T-cell (primary cell): ENCODE data around the gene SEL1L3. TPM values are rescaled to one million over a fixed set of nuclear protein-coding genes. Genes with fewer than 3 reads are reported as not detected.

Experiments used
- ATAC-seq, 4 experiments: fragments of 200-7000 bp in 3 of 4; fragments of 150-1000 bp in 1 of 4; cut with Tn5 transposase; replicated peaks in 1 of 4; 1 replicate in 3 of 4; 2 replicates in 1 of 4; pipeline ENCODE4 v1.10.0; 2021; ENCODE audit warnings: moderate library complexity in 3 of 4, mild to moderate bottlenecking in 2 of 4, moderate number of reproducible peaks in 1 of 4
- CTCF ChIA-PET, 2 donors: fragments of 300-600 bp; sonication (Branson Sonifier 250); formaldehyde crosslinking; loops; one replicate each; lab custom pipeline; 2022; ENCODE audit warnings: antibody characterized with exemption in 2 of 2; lab: Charles Lee
- POLR2A ChIA-PET, 2 donors: fragments of 300-600 bp; sonication (Branson Sonifier 250); formaldehyde crosslinking; loops; one replicate each; lab custom pipeline; 2022; ENCODE audit warnings: antibody characterized with exemption in 2 of 2; lab: Charles Lee
- DNase-seq, 35 experiments: peaks; one replicate each; pipeline versions ENCODE4 v3.0.0 to v3.0.0-alpha.2; 2013 to 2023
- H3K27ac ChIP-seq: one replicate; pipeline ENCODE4 v1.5.1; 2013; ENCODE audit warnings: low read length
- H3K27me3 ChIP-seq, 2 experiments: replicated peaks in 1 of 2; 1 replicate in 1 of 2; 2 replicates in 1 of 2; pipeline versions ENCODE4 v1.6.1 to v1.7.0; 2013; ENCODE audit warnings: low read length in 1 of 2, mixed read lengths in 1 of 2; ENCODE audit not compliant: control insufficient read depth in 2 of 2, insufficient read depth in 2 of 2; ENCODE audit errors: extremely low read depth in 1 of 2
- H3K36me3 ChIP-seq, 2 donors: 1 replicate in 1 of 2; 2 replicates in 1 of 2; pipeline versions ENCODE4 v1.6.1 to v1.7.0; 2013; ENCODE audit warnings: low read length in 1 of 2; ENCODE audit not compliant: control insufficient read depth in 2 of 2, insufficient read depth in 1 of 2; ENCODE audit errors: extremely low read depth in 1 of 2
- H3K4me1 ChIP-seq, 2 experiments: 1 replicate in 1 of 2; 2 replicates in 1 of 2; pipeline versions ENCODE4 v1.6.1 to v1.7.0; 2013; ENCODE audit warnings: low read length in 2 of 2, mixed read lengths in 1 of 2; ENCODE audit not compliant: insufficient read depth in 2 of 2, control insufficient read depth in 1 of 2; ENCODE audit errors: extremely low read depth in 1 of 2
- H3K4me3 ChIP-seq, 2 donors: 1 replicate in 1 of 2; 2 replicates in 1 of 2; pipeline versions ENCODE4 v1.5.1 to v1.7.0; 2013; ENCODE audit warnings: mild to moderate bottlenecking in 2 of 2, low read length in 1 of 2, moderate library complexity in 1 of 2; ENCODE audit not compliant: control insufficient read depth in 1 of 2; ENCODE audit errors: extremely low read depth in 1 of 2
- H3K9me3 ChIP-seq: 2 replicates; pipeline ENCODE4 v1.7.0; 2013
- H3K27ac Mint-ChIP-seq, 2 donors: one replicate each; pipeline ENCODE4 v1.8.0; 2020 to 2021; ENCODE audit warnings: mild to moderate bottlenecking in 2 of 2, mixed read lengths in 2 of 2
- H3K27me3 Mint-ChIP-seq, 2 donors: one replicate each; pipeline ENCODE4 v1.8.0; 2021 to 2022; ENCODE audit warnings: mixed read lengths in 2 of 2
- H3K36me3 Mint-ChIP-seq: one replicate; pipeline ENCODE4 v1.8.0; 2021; ENCODE audit warnings: mixed read lengths
- H3K4me1 Mint-ChIP-seq, 3 donors: one replicate each; pipeline ENCODE4 v1.8.0; 2020 to 2022; ENCODE audit warnings: mixed read lengths in 3 of 3, mild to moderate bottlenecking in 1 of 3
- H3K4me3 Mint-ChIP-seq, 3 donors: one replicate each; pipeline ENCODE4 v1.8.0; 2020 to 2022; ENCODE audit warnings: mild to moderate bottlenecking in 3 of 3, mixed read lengths in 3 of 3, moderate library complexity in 3 of 3
- H3K9me3 Mint-ChIP-seq, 3 donors: one replicate each; pipeline ENCODE4 v1.8.0; 2020 to 2022; ENCODE audit warnings: mixed read lengths in 3 of 3
- WGBS: methylation state at CpG from one replicate; pipeline ENCODE4 v1.1.5; 2013; ENCODE audit warnings: missing lambda C conversion rate; ENCODE audit not compliant: insufficient coverage; 5-methylcytosine and 5-hydroxymethylcytosine counted together
- total RNA-seq, 35 experiments: library from RNA in 6 of 35; stranded (reverse) in 6 of 35; fragments of 120-200 nt in 1 of 35; gene quantifications; one replicate each; pipeline versions ENCODE4 v1.2.1 to v1.2.4 and lab custom pipeline; 2013 to 2026

SEL1L3 gene
- total RNA-seq, 5 donors from 2014 or later (not counting 1 experiment from before 2014, with no cell fraction given), result 43.6 to 69.9 (median 50.1) TPM

DNA sequence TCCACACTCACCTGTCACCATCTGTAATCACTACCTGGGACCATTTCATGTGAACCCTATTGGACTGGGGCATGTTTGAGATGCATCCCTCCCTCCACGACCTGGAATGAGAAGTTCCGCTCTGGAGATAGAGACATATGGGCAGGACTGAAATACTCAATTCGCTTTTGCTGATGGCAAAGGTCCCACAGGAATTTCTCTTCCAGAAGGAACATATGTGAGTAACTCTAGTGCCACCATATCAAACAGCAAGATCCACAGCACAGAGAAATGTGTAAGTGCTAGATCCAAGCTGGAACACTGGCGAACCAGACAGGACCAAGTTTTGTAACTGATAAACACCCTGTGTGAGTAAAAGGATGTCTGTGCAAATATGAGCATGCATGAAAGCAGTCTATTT, 43.9 kb downstream of the SEL1L3 start:
- CTCF ChIA-PET, result no interaction called here
- H3K36me3 ChIP-seq, result peaks cover 0 to 69% of the 10 kb centered on the region in 2 donors
- no peak for ATAC-seq

DNA sequence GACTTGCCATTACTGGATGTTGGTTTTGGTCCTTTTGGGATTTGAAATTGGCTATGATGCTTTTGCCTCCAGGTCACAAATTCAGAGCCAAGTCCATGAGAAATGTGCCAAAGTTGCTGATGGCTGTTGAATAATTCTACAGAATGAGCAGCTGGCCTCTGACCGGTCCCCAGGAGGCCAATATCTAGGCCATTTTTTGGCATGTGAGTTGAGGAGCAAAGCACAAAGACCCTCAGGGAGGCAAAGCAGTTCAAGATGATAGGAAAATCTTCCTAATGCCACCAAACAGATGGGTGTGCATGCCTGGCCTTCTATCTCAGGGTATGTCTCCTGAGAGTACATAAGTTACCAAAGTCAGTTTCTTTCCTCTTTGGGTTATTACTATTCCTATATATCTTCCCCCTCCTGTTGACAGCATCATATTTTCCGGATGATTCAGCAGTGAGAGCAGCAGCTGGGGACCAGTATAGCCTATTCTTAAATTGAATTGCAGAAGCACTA, 44.4 kb downstream of the SEL1L3 start:
- no peak overlapping the region for H3K4me3 ChIP-seq
- Mint-ChIP-seq H3K27me3 (no peaks in the 10 kb centered on the region), H3K4me1 (no peaks in the 10 kb centered on the region), H3K4me3 (no peak overlapping the region), H3K9me3 (no peaks in the 10 kb centered on the region), H3K27ac (no peak overlapping the region), H3K36me3 (peaks cover 78% of the 10 kb centered on the region)
- 100% methylated on average over 1 of the region's 2 CpGs for WGBS
- ChIA-PET CTCF (no interaction called here), POLR2A (no interaction called here)
- ATAC-seq (no peak), DNase-seq (no peak)
- H3K9me3 ChIP-seq, result no peaks in the 10 kb centered on the region
- H3K4me1 ChIP-seq, result no peaks in the 10 kb centered on the region
- H3K36me3 ChIP-seq, result peaks cover 0 to 72% of the 10 kb centered on the region in 2 donors
- no peaks in the 10 kb centered on the region for H3K27me3 ChIP-seq
- no peak overlapping the region for H3K27ac ChIP-seq

More for the DNA sequence above, 43.9 kb downstream of the SEL1L3 start:
- Mint-ChIP-seq H3K4me1 (no peaks in the 10 kb centered on the region), H3K27ac (no peak overlapping the region), H3K36me3 (peaks cover 78% of the 10 kb centered on the region), H3K27me3 (no peaks in the 10 kb centered on the region), H3K9me3 (no peaks in the 10 kb centered on the region), H3K4me3 (no peak overlapping the region)
- Histone ChIP-seq H3K27ac (no peak overlapping the region), H3K4me3 (no peak overlapping the region), H3K9me3 (no peaks in the 10 kb centered on the region), H3K27me3 (no peaks in the 10 kb centered on the region), H3K4me1 (no peaks in the 10 kb centered on the region)
- 67% methylated on average over 2 of the region's 4 CpGs for WGBS
- DNase-seq, result no peak
- POLR2A ChIA-PET, result no interaction called here

DNA sequence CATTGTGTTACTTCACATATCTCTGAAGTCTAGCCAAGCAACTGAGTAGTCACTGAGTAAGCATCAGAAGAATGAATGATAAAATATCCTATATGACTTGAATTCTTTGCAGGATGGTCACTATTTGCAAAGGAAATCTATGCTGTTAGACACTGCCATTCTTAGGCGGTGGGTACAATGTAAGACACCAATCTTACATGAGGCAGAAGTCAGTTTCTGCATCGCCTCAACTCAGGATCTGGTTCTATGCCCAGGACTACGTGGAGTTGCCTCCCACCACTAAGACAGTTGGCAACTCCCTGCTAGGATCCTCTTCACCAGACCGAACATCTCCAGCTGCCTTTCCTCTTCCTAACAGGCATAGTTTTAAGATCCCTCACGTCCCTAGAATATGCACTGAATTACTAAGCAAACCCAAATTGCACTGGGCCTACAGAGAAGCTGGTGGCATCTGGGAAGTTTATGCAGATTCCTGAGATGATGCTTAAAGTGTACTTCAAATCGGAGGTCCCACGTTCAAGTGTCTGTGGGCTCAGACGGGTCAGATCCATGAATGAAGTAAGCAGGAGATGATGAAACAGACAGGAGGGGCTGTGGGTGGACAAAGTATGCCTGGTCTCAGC, 45.6 kb downstream of the SEL1L3 start:
- DNase-seq, result no peak
- Mint-ChIP-seq H3K4me3 (no peak overlapping the region), H3K9me3 (no peaks in the 10 kb centered on the region), H3K4me1 (no peaks in the 10 kb centered on the region), H3K27ac (no peak overlapping the region), H3K27me3 (no peaks in the 10 kb centered on the region), H3K36me3 (peaks cover 75% of the 10 kb centered on the region)
- 97% methylated on average over 6 of the region's 8 CpGs for WGBS
- no peaks in the 10 kb centered on the region for H3K27me3 ChIP-seq
- no peak overlapping the region for H3K4me3 ChIP-seq
- H3K36me3 ChIP-seq, result peaks cover 0 to 67% of the 10 kb centered on the region in 2 donors
- ChIA-PET CTCF (no interaction called here), POLR2A (no interaction called here)
- ATAC-seq, result no peak
- no peaks in the 10 kb centered on the region for H3K9me3 ChIP-seq
- no peak overlapping the region for H3K27ac ChIP-seq
- H3K4me1 ChIP-seq, result no peaks in the 10 kb centered on the region

DNA sequence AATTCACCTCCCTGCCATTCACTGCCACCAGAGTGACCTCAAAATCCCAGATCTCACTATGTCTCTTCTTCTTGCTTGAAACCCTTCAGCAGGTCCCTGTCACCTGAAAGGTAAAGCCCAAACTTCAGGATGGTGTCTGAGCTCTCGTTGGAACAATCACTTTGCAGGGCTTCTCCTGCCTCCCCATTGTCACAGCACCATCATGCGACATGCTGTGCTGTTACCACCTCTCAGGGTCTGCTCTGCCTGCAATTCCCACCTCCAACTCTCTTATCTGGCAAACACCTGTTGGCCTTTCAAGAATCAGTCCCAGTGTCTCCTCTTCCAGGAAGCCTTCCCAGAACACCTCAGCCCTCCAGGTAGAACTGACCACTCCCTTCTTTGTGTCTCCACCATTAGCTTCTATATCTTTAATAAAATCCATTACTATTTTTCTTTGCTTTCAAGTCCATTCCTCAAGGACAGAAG, 46.2 kb downstream of the SEL1L3 start:
- Histone ChIP-seq H3K4me3 (no peak overlapping the region), H3K27ac (no peak overlapping the region), H3K4me1 (no peaks in the 10 kb centered on the region), H3K27me3 (no peaks in the 10 kb centered on the region), H3K9me3 (no peaks in the 10 kb centered on the region), H3K36me3 (peaks cover 0 to 72% of the 10 kb centered on the region in 2 donors)
- H3K36me3 Mint-ChIP-seq, result peaks cover 75% of the 10 kb centered on the region
- H3K27ac Mint-ChIP-seq, result no peak overlapping the region
- POLR2A ChIA-PET, result no interaction called here
- no peak overlapping the region for H3K4me3 Mint-ChIP-seq
- H3K9me3 Mint-ChIP-seq, result no peaks in the 10 kb centered on the region
- CTCF ChIA-PET, result no interaction called here
- no peaks in the 10 kb centered on the region for H3K4me1 Mint-ChIP-seq
- WGBS, result 95% methylated on average over 2 of the region's 2 CpGs
- DNase-seq (no peak), ATAC-seq (no peak)
- no peaks in the 10 kb centered on the region for H3K27me3 Mint-ChIP-seq

DNA sequence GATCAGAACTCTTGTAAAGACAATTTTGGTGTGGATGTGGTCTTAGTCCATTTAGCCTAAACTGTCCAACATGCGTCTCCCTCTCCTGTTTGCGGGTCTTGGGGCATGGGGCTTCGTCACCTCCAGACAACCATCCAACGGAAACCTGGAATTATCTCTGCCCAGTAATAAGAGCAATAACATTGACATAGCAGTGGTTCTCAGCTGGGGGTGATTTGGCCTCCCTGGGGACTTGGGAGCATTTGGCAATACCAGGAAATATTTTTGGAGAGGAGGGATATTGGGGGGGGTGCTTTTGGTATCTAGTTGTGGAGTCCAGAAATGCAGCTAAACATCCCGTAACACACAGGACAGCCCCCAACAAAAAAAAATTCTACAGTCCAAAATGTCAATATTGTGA, 47.2 kb downstream of the SEL1L3 start:
- ChIA-PET CTCF (no interaction called here), POLR2A (no interaction called here)
- Histone ChIP-seq H3K4me1 (no peaks in the 10 kb centered on the region), H3K36me3 (peaks cover 0 to 74% of the 10 kb centered on the region in 2 donors), H3K9me3 (no peaks in the 10 kb centered on the region), H3K27me3 (no peaks in the 10 kb centered on the region), H3K4me3 (no peak overlapping the region), H3K27ac (no peak overlapping the region)
- no peaks in the 10 kb centered on the region for H3K4me1 Mint-ChIP-seq
- peaks cover 77% of the 10 kb centered on the region for H3K36me3 Mint-ChIP-seq
- H3K27me3 Mint-ChIP-seq, result no peaks in the 10 kb centered on the region
- no peaks in the 10 kb centered on the region for H3K9me3 Mint-ChIP-seq
- no peak for ATAC-seq
- no peak overlapping the region for H3K27ac Mint-ChIP-seq
- DNase-seq, result no peak
- no CpG with 5 or more reads among the region's 5 CpGs for WGBS
- H3K4me3 Mint-ChIP-seq, result no peak overlapping the region

DNA sequence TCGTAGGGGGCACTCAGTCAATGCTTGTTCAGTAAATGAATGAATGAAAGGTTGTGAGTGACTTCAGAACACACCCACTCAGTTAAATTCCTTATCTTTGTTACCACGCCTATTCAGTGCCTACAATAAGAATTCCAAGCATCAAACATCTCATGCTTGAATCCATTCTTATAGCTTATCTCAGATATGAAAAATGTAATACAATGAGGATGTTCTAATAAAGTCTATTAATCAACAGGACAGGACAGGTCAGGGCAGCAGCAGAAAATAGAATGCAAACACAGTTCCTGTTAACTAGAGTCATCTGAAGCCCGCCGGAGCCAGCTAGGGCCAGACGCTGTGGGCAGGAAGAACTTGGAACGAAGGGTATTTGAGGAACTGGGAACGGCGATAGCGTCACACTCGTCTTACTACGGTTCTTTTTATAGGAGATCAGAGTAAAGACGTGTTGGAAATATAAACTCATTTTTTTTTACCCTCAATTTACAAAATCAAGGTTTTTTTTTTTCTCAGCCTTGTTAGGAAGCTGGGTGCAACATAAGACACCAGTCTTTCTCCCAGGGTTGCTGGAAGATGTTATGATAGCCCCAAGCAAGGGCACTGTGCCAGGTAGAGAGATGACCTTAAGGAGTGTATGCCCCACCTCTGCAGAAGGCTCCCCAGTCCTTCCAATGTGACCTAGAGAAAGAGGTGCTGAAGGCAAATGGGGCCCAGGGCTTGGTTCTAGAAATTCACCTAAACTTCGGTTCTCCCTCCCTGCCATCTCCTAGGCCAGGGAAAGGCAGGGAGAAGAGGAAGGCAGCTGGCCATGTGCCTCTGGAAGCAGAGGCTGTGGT, 48.3 kb downstream of the SEL1L3 start:
- Histone ChIP-seq H3K36me3 (peaks cover 0 to 78% of the 10 kb centered on the region in 2 donors), H3K4me3 (no peak overlapping the region), H3K27me3 (no peaks in the 10 kb centered on the region), H3K4me1 (no peaks in the 10 kb centered on the region), H3K27ac (no peak overlapping the region), H3K9me3 (no peaks in the 10 kb centered on the region)
- Mint-ChIP-seq H3K4me3 (no peak overlapping the region), H3K27me3 (no peaks in the 10 kb centered on the region), H3K4me1 (no peaks in the 10 kb centered on the region), H3K9me3 (no peaks in the 10 kb centered on the region), H3K36me3 (peaks cover 72% of the 10 kb centered on the region), H3K27ac (no peak overlapping the region)
- 95% methylated on average over 4 of the region's 13 CpGs for WGBS
- CTCF ChIA-PET, result no interaction called here
- ATAC-seq (no peak), DNase-seq (no peak)
- POLR2A ChIA-PET, result interaction anchor here (0.5 to 0.6 kb wide), 2 partner anchors 19 to 26 kb away, joined by 3 read pairs; no protein-coding TSS in a partner anchor
